GM19324 (cell line): Measurements from ENCODE around the gene DTX3L.
A peak's percentile ranks its signal among the peaks of the same experiment; 100 is the strongest.

Experiments used
- ATAC-seq: cut with Tn5 transposase; IDR thresholded peaks from one replicate; pipeline ENCODE4 v1.9.1; 2021; ENCODE audit warnings: mild to moderate bottlenecking, moderate library complexity; ENCODE audit not compliant: unreplicated experiment, low FRiP score

The DTX3L gene

GRCh38 chr3:122602011-122602710 is 38.0 kb downstream of the DTX3L start:
- no peak for ATAC-seq

- ATAC-seq: no peak
Observed at GRCh38 chr3:122603056-122603455, 38.9 kb downstream of the DTX3L start.

- no peak for ATAC-seq
Observed at GRCh38 chr3:122606330-122606729, 42.2 kb downstream of the DTX3L start.

DNA sequence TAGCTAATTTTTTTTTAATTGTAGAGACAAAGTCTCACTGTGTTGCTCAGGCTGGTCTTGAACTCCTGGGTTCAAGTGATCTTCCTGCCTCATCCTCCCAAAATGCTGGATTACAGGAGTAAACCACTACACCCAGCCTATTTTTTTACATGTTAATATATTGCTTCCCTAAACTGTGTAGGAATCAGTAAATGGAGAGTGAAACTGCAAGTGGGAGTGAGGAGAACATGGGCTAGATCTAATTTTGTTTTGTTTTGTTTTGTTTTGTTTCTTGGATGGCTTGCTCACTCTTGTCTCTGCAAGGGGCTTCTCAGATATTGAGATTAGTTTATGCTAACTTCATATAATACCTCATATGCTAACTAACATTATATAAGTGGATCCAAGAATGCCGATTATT is 44.8 kb downstream of the DTX3L start:
- no peak for ATAC-seq

DNA sequence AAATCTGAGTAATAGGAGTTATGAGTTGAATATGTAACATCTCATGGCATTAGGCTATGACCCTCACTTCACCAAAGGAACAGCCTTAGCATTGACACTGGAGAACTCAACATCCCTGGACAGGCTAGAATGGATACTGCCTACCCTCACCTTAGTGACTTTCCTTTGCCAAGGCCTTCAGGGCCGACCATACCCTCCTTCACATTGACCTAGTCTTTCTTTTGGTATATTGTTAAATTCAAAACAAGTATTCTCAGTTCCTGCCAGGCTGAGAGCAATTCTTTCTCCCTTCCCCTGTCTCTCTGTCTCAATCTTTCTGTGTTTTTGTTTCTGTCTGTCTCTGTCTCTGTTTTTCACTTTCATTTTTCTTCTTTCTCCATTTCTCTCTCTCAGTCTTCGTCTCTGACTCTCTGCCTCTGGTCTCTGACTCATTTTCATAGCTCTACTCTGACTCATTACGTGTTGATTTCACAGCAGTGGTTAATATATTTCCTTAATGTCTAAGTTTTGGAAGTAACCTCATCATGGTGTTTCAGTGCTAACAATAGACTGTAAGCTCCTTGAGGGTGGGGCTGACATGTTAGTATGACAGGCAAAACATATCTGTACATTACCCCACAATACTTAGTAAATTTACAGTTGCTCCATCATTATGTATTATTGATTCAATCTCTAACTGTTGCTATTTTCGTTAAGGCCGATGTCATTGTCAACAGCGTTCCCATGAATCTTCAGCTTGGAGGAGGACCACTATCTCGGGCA is 45.8 kb downstream of the DTX3L start:
- ATAC-seq: peak; percentile 88

- no peak for ATAC-seq
Observed at GRCh38 chr3:122612696-122613095, 48.6 kb downstream of the DTX3L start.

- no peak for ATAC-seq
Observed at GRCh38 chr3:122615303-122615702, 51.2 kb downstream of the DTX3L start.

GRCh38 chr3:122618614-122619013 is 54.5 kb downstream of the DTX3L start:
- no peak for ATAC-seq

- no peak for ATAC-seq
Observed at GRCh38 chr3:122619040-122619439, 54.9 kb downstream of the DTX3L start.

GRCh38 chr3:122620399-122620798 is 56.3 kb downstream of the DTX3L start:
- no peak for ATAC-seq

- ATAC-seq: peak; percentile 39
Observed at GRCh38 chr3:122621112-122621511, 57.0 kb downstream of the DTX3L start.

DNA sequence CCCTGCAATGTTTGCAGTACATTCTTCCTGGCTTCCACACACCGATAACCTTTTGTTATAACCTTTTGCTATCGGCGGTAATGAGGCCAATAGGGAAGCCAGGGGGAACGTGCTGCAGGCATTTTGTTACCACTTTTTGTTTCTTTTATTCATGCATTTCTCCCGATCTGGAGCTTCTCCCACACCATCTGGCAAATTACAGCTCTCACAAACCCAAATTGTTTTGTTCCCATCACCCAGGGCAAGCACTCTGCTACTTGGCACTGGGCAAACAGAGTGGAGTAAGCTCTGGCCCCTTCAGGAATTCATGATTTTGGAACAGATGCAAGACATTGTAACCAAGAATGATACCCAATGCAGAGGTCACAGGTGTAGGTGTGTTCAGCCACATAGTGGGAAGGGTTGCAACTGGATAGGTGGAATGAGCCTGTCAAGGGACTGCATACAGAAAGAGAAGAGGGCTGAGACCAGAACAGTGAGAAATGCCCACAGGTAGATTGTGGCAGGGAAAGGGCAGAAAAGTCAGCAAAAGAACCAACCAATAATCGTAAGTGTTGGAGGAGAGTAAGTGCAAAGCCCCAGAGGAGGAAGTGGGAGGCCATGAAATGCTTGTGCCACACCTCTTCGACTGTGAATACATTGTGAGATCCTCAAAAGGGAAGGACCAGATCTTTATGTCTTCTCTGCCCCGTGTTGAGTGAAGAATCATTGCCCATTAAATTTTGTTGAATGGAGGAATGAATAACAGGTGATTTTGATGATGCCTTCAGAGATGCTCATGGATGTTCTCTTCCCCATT is 59.1 kb downstream of the DTX3L start:
- ATAC-seq: no peak
